NB4 (cell line): ENCODE measurements around the gene ANKRD33B.

Experiments
- POLR2A ChIP-seq: IDR thresholded peaks from 2 replicates; pipeline ENCODE4 v1.6.1; 2011; ENCODE audit warnings: mild to moderate bottlenecking; ENCODE audit not compliant: insufficient read length; ENCODE audit errors: extremely low read depth
- TF ChIP-seq, protein P1 (sequence below): IDR thresholded peaks from 2 replicates; pipeline ENCODE4 v1.6.1; 2011; ENCODE audit warnings: low read depth, low read length
- TF ChIP-seq, protein P2 (sequence below): IDR thresholded peaks from one replicate; pipeline ENCODE4 v1.5.1; 2012; ENCODE audit warnings: low read depth, low read length

DNA sequence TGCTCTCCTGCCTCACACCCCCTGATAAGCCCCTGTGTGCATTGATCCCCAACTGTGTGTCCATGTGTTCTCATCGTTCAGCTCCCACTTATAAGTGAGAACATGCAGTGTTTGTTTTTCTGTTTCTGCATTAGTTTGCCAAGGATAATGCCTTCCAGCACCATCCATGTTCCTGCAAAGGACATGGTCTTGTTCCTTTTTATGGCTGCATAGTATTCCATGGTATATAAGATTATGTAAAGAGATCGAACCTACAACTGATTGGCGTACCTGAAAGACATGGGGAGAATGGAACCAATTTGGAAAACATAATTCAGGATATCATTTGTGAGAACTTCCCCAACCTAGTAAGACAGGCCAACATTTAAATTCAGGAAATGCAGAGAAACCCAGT lies 32.4 kb downstream of the ANKRD33B start:
- TF ChIP-seq, protein P1, sequence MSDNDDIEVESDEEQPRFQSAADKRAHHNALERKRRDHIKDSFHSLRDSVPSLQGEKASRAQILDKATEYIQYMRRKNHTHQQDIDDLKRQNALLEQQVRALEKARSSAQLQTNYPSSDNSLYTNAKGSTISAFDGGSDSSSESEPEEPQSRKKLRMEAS = no peak
- TF ChIP-seq, protein P2, sequence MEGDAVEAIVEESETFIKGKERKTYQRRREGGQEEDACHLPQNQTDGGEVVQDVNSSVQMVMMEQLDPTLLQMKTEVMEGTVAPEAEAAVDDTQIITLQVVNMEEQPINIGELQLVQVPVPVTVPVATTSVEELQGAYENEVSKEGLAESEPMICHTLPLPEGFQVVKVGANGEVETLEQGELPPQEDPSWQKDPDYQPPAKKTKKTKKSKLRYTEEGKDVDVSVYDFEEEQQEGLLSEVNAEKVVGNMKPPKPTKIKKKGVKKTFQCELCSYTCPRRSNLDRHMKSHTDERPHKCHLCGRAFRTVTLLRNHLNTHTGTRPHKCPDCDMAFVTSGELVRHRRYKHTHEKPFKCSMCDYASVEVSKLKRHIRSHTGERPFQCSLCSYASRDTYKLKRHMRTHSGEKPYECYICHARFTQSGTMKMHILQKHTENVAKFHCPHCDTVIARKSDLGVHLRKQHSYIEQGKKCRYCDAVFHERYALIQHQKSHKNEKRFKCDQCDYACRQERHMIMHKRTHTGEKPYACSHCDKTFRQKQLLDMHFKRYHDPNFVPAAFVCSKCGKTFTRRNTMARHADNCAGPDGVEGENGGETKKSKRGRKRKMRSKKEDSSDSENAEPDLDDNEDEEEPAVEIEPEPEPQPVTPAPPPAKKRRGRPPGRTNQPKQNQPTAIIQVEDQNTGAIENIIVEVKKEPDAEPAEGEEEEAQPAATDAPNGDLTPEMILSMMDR = no peak
- no peak for TF ChIP-seq POLR2A
